Measurements from ENCODE around the gene ABLIM3. TPM values are rescaled to one million over a fixed set of nuclear protein-coding genes. Genes with fewer than 3 reads are reported as not detected.
A peak's percentile ranks its signal among the peaks of the same experiment; 100 is the strongest.

Gene ABLIM3
- total RNA-seq, 1 donor from 2014 or later: 8.0 TPM

GRCh38 chr5:149108651-149109280, 32.5 kb upstream of the ABLIM3 start:
- Mint-ChIP-seq H3K27me3 (no peaks in the 10 kb centered on the region), H3K36me3 (no peaks in the 10 kb centered on the region), H3K4me1 (ENCODE audit: unreplicated experiment) (no peaks in the 10 kb centered on the region), H3K9me3 (no peaks in the 10 kb centered on the region), H3K27ac (no peak overlapping the region), H3K4me3 (no peak overlapping the region)
- no peak for DNase-seq (ENCODE audit: extremely low spot score, unreplicated experiment)
- TF ChIP-seq, protein P1, sequence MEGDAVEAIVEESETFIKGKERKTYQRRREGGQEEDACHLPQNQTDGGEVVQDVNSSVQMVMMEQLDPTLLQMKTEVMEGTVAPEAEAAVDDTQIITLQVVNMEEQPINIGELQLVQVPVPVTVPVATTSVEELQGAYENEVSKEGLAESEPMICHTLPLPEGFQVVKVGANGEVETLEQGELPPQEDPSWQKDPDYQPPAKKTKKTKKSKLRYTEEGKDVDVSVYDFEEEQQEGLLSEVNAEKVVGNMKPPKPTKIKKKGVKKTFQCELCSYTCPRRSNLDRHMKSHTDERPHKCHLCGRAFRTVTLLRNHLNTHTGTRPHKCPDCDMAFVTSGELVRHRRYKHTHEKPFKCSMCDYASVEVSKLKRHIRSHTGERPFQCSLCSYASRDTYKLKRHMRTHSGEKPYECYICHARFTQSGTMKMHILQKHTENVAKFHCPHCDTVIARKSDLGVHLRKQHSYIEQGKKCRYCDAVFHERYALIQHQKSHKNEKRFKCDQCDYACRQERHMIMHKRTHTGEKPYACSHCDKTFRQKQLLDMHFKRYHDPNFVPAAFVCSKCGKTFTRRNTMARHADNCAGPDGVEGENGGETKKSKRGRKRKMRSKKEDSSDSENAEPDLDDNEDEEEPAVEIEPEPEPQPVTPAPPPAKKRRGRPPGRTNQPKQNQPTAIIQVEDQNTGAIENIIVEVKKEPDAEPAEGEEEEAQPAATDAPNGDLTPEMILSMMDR (conservative IDR thresholded peaks at IDR 0.05): no peak

GRCh38 chr5:149110406-149110805, 30.9 kb upstream of the ABLIM3 start:
- no peak for DNase-seq (ENCODE audit: extremely low spot score, unreplicated experiment)
- no peaks in the 10 kb centered on the region for H3K9me3 Mint-ChIP-seq
- H3K27ac Mint-ChIP-seq: peak overlapping the region; percentile 29
- H3K27me3 Mint-ChIP-seq: peaks cover 5% of the 10 kb centered on the region
- H3K4me3 Mint-ChIP-seq: no peak overlapping the region
- H3K36me3 Mint-ChIP-seq: no peaks in the 10 kb centered on the region
- TF ChIP-seq, protein P1 (conservative IDR thresholded peaks at IDR 0.05): no peak
- H3K4me1 Mint-ChIP-seq (ENCODE audit: unreplicated experiment): peaks cover 4% of the 10 kb centered on the region

- TF ChIP-seq, protein P1 (conservative IDR thresholded peaks at IDR 0.05): no peak
- peak overlapping the region; percentile 73 for H3K27ac Mint-ChIP-seq
- no peaks in the 10 kb centered on the region for H3K36me3 Mint-ChIP-seq
- H3K27me3 Mint-ChIP-seq: peaks cover 8% of the 10 kb centered on the region
- H3K4me1 Mint-ChIP-seq (ENCODE audit: unreplicated experiment): peaks cover 4% of the 10 kb centered on the region
- no peaks in the 10 kb centered on the region for H3K9me3 Mint-ChIP-seq
- DNase-seq (ENCODE audit: extremely low spot score, unreplicated experiment): no peak
- peak overlapping the region; percentile 51 for H3K4me3 Mint-ChIP-seq
Measured at GRCh38 chr5:149113669-149114068, 27.6 kb upstream of the ABLIM3 start.

DNA sequence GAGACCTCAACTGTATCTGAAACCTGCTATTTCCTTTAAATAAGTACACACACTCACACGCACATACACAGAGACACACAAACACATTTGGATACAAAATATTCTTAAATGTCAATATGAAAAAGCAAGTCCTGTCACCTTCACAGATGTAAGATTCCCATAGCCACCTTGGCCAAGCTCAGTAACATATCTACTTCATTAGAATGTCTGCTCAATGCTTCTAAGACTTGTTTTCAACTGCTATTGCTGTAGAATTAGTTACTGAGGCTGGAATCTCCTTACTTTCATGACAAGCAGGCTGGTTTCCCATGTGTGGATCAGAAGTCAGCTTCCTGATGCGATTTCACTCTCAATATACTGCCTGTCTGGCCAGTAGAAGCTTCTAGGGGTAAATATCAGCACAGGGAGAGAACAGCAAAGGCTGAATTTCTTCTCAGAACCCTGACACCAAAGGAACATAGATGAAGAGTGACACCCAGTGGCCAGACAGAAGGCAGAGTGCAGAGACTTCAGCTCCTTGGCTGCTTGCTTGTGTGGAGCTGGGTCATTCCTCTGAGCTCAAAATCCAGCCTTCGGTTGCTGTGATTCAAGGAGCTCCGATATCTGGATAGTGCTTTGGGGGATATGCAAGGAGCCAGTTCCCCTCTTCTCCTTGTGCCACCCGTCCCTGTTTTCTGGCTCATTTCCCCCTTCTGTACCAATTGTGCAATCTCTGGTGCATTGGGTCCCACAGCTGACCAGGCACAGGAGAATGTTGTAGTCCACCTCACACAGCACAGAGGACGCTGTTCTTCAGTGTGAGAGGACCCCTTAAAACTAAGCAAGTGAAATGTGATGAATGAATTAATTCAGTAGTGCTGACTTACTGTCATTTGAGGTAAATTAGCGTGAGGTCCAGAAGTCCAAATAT, 26.6 kb upstream of the ABLIM3 start:
- Mint-ChIP-seq H3K4me3 (peak overlapping the region; percentile 43), H3K4me1 (ENCODE audit: unreplicated experiment) (peaks cover 4% of the 10 kb centered on the region), H3K9me3 (no peaks in the 10 kb centered on the region), H3K27ac (peak overlapping the region; percentile 73), H3K36me3 (no peaks in the 10 kb centered on the region), H3K27me3 (peaks cover 8% of the 10 kb centered on the region)
- DNase-seq (ENCODE audit: extremely low spot score, unreplicated experiment): no peak
- TF ChIP-seq, protein P1 (conservative IDR thresholded peaks at IDR 0.05): peak; percentile 84

DNA sequence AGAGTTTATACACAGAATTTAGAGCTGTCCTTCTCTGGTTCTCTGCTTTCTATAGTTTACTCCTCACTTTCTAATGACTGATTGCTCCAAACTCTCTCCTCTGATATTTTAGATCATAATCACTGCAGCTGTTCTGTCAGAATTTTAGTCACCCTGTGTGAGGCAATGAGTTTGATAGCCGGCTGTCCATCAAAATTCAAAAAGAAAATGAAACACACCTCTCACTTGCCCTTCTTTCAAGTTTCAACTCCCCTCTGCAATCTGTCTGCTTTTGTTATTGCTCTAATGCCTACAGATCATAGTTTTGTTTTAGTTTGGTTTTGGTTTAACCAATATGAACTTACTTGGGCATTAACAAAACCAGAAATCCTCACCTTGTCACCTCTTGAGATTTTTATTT, 23.3 kb upstream of the ABLIM3 start:
- Mint-ChIP-seq H3K4me1 (ENCODE audit: unreplicated experiment) (peaks cover 4% of the 10 kb centered on the region), H3K27ac (no peak overlapping the region), H3K9me3 (no peaks in the 10 kb centered on the region), H3K4me3 (no peak overlapping the region), H3K36me3 (no peaks in the 10 kb centered on the region), H3K27me3 (peaks cover 8% of the 10 kb centered on the region)
- TF ChIP-seq, protein P1 (conservative IDR thresholded peaks at IDR 0.05): no peak
- DNase-seq (ENCODE audit: extremely low spot score, unreplicated experiment): no peak
